ENCODE results near the gene TSPO.
A peak's percentile ranks its signal among the peaks of the same experiment; 100 is the strongest.
"Not testable (repeated sequence)": the region's sequence is repeated elsewhere in the genome, so short reads cannot be mapped to it uniquely, and the experiment has no call there.

Gene TSPO

DNA sequence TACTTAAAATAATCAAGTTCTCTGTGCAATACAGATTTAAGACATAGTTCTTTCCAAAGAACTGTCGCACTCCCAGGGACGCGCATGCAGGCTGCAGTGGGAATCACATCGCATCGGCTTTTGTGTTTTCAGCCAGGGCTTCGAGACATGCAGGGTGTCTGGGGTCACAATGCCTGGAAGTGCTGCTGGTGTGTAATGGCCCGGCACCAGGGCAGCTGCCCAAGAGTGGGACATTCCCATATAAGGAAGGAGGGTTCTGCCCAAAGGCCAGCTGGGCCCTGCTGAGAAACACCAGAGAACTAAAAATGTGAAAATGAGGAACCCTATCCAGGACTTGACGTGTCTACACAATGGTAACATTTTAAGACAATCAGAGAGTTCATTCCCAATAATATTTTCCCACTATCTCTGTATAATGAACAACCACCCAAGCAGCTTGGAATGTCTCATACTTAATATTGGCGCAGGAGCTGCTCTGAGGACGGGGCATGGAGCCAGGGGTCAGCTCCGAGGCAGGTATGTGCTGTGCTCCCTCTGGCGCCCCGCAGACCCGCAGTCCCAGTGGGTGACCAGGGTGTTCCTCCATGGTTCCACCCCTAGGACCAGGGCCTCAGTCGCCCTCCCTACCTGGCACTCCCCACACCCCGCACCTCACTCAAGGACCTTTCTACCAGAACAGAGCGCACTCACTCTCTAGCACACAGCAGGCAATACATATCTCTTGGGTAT lies 19.4 kb upstream of the TSPO start:
- DNase-seq: no peak

DNA sequence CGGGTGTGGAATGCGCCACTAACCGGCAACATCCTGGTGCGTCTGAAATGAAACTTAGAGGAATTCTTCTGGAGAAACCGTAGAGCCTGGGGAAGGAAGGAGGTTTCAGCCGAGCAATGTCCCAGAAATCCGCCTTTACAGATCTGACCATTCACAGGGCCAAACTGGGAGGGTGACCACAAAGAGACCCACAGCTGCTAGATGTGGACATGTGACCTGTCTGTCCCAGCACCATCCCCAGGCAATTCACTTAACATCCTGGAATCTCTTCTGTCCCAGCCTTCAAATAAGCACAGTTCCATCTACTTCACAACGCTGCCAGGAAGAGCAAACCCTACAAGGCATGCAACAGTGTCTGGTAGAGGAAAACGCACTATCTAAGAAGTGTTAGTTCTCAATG lies 18.0 kb upstream of the TSPO start:
- no peak for DNase-seq

DNA sequence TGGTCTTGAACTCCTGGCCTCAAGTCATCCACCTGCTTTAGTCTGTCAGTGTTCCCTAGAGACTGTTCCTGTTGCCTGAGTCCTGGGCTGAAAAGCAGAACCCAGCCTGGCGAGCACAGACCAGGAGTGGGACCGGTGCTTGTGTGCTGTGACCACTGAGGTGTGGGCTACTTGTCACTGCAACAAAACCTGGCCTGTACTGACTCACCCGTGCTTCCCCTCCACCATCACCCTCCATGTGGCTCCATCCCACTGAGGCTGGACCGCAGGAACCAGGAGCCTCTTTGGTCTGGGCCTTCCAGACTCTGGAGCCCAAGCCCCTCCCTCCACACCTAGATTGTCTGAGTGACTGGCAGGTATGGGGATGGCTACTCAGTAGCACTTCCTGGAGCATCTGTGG lies 16.8 kb upstream of the TSPO start:
- DNase-seq: no peak

DNA sequence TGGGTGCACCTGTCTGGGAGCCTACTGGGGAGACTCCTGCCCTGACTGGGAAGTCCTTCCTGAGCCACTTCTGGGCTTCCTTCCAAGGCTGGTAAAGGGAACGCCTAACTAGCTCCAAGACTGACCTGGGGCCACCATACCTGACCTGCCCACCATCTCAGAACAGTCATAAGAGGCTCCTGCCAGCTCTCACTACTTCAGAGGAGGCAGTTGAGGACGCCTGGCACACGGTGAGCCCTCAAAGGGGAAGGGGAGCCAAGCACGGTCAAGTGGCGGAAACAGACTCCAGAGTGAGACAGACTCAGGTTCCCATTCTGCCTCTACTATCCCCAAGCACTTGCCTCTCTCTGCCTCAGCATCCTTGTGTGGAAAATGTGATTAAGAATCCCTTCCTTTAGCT lies 15.8 kb upstream of the TSPO start:
- DNase-seq: no peak

DNA sequence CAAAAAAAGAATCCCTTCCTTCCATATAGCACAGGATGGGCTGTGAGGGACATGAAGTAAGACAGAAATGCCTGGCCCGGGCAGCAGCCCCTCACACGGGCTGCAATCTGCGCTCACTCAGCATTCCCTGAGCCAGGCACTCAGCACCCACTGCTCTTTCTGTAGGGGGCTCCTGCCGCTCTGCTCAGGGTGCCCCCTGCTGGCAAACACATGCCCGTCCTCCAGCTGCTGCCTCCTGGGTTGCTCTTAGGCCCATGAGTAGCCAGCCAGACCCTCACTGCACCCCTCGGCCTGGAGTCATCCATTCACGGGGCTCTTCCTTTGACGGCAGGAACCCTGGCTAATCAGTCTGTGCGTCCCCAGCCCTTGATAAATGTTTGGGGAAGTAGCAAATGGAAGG lies 15.1 kb upstream of the TSPO start:
- DNase-seq: peak; percentile 20

DNA sequence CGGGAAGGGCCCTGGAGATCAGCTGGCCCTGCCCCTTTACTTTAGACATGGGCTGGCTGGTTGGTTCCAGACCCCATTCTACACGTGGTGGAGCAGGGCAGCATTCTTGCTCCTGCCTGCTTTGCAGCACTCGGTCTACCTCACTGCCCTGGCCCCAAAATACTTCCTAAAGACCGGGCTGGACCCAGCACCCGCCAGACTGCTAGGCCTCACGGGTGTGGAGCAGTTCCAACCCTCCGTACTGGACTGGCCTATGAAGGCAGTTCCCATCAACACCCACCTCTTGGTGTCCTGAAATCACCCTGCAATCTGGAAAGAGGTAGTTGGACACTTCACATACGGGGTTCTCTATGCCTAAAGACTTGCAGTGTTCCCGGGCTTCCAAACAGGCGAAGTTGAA lies 14.6 kb upstream of the TSPO start:
- no peak for DNase-seq

DNA sequence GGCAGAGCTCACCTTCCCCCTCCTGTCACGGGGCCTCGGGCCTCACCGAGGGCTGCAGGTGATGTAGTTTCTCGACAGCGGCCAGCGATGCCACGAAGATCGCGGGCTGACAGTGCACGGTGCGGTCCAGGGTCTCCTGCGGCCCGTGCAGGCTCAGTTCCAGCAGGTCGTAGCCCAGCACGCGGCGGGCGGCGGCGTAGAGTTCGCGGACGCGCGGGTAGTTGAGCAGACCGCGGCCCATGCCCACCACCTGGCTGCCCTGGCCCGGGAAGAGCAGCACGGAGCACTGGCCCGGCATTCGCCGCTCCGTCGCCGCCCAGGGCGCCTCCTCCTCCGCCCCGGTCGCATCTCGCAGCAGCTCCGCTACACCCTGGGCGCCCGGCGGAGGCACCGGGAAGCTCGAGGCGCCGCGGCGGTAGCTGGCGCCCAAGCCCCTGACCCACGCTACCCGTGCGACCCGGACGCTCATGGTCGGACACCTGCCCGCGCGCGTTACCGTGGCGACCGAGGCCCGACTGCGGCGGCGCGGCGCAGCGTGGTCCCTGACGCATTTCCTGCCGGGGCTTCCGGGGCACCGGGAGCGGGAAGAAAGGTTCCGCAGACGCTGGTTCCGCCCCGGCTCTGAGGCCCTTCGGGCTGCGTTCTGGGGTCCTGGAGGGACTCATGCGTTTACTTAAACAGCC lies 8.3 kb upstream of the TSPO start, which contains the start of gene MCAT:
MCAT (minus strand) TSS at position 519 of the 683 bp plus-strand sequence; CDS start at position 469, 50 bp downstream.
- peak; percentile 82 for DNase-seq

DNA sequence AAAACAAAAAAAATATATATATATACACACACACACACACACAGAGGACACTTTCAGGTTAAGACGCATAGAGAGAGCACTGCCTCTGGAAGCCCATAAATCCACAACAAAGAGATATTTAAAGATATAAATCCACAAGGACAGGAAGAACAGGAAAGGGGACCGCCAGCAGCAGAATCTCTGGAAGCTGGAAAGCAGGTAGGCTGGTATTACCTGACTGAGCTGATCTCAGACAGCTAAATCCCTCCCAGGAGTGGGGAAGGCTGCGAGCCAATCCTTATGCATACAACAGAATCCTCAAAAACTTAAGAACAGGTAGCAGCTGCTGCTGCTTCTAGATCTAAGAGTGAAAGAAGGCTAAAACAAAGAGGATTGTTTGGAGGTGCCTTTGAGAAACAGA lies 6.4 kb upstream of the TSPO start:
- DNase-seq: no peak

DNA sequence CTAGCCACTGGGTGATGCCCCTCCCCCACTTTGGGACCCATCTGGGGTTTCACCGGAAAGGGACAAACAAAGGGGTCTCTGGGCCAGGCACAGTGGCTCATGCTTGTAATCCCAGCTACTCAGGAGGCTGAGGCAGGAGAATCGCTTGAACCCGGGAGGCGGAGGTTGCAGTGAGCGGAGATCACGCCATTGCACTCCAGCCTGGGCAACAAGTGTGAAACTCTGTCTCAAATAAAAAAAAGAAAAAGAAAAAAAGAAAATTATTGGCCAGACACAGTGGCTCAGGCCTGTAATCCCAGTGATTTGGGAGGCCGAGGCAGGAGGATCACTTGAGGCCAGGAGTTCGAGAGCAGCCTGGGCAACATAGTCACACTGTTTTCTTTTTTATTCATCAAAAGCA lies 6.0 kb upstream of the TSPO start:
- DNase-seq: not testable (repeated sequence)

DNA sequence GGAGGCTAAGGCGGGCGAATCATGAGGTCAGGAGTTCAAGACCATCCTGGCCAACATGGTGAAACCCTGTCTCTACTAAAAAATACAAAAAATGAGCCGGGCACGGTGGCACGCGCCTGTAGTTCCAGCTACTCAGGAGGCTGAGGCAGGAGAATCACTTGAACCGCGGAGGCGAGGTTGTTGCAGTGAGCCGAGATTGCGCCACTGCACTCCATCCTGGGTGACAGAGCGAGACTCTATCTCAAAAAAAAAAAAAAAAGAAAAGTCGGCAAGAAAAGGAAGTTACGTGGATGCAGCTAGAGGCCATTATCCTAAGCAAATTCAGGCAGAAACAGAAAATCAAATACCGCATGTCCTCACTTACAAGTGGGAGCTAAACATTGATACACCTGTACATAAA lies 5.0 kb upstream of the TSPO start:
- DNase-seq: not testable (repeated sequence)

DNA sequence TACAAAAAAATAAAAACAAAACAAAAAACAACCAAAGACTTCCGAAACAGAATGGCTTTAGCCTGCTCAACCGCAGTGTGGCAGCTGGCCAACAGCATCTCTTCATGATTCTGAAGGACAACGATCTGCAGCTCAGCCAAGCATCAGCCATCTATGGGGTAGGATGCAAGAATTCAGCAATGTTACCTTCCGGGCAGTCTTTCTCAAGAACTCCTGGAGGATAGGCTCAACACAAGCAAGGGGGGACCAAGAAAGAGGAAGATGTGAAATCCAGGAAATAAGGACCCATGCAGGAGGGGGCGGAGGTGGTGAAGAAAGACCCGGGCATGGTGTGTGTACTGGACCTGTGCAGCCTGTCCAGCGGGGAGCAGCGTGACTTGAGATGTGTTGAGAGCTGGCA lies 3.5 kb upstream of the TSPO start:
- DNase-seq: no peak

DNA sequence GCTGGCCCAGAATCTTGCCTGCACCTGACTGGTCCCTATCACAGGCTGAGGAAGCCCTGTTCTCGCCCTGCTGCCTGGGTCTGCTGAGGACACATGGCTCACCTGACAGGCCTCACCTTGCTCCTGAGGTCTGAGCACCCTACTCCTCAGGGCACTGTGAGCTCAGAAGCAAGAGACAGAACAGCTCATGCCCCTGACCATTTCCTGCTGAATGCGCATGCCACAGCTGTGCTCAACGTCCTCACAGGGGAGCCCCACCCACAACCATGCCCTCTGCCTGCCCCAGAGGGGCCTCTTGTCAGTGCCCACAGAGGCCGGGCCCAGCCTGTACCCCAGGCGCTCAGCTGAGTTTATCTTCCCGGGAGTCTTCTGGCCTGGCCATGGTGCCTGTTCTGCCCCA lies 2.8 kb upstream of the TSPO start:
- no peak for DNase-seq

DNA sequence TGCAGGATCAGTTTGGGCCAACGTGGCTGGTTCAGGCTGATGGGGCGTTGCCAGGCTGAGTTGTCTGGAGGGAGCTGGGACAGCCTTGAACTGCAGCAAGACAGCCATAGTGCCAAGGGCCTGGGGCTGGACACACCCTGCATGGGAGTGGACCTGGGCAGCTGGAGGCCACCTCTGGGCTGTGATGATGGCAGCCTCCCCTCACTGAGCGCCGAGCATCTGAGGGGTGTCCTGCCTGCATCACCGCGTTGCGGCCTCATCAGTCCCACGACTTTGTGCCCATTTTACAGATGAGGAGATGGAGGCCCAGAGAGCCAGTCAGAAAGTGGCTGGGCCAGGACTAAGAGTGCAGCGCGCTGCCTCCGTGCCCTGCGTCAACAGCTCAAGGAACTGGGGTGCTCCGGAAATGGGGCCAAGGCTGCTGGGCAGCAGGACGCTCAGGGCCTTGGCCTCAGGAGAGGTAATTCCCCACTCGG lies 590 bp upstream of the TSPO start:
- DNase-seq: no peak

DNA sequence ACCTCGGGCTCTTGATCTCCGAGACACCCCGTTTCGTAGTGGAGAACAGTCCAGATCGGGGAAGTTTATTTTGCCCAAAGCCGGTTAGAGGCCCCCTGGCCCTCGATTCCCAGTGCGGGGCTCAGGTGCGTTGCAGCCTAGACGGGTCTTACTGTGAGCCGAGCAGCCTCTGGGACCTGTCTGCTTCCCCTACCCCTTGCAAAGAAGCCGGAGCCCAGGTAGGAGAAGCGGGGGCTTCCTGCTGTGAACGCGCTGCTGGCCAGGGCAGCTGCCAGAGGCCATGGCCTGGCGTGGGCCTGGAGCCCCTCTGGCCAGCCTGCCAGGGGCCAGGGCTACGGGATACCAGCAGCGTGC lies 621 bp downstream of the TSPO start:
- no peak for DNase-seq

DNA sequence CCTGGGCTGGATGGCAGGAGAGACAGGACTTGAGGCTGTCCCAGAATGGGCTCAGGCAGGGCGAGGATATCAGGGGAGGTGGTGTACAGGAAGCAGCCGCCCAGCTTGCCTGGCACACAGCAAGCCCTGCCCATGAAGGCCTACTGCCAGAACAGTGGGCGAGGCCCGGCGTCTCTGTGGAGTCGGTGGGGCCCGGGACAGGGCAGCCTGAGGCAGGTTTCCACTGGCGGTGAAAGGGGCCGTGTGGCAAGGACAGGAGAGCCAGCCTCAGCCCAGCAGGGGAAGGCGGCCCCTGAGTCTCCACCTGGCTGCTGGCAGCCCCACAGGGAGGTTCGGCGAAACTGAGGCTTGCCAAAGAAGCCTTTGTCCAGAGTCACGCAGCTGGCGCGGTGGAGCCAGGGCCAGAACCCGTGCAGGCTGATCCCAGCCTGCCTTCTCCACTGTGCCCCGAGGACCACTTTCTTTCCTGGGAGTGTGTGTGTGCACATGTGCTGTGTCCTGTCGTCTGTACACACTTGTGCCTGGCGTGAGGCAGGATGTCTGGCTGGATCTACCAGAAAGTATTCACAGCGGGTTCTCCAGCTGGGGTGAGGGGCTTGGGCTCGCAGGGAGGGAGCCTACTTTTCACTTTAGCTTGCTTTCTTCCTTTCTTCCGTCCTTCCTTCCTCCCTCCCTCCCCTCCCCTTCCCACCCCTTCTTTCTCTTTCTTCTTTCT lies 1.2 kb downstream of the TSPO start:
- DNase-seq: peak; percentile 45

DNA sequence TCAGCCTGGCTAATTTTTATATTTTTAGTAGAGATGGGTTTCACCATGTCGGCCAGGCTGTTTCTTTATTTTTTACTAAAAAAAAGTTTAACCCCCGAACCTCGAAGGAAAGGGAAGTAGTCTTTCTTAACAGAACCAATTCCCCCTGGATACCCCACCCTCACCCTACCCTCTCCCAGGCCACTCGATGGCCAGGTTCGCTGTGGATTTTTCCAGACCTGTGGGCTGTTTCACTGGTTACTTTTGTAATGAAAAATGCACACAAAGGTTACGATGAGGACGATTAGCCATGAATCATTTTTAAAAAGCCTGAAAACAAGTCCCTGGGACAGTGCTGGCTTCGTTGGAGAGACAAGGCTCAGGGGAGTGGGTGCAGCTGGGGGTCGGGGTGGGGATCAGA lies 2.5 kb downstream of the TSPO start:
- DNase-seq: no peak

DNA sequence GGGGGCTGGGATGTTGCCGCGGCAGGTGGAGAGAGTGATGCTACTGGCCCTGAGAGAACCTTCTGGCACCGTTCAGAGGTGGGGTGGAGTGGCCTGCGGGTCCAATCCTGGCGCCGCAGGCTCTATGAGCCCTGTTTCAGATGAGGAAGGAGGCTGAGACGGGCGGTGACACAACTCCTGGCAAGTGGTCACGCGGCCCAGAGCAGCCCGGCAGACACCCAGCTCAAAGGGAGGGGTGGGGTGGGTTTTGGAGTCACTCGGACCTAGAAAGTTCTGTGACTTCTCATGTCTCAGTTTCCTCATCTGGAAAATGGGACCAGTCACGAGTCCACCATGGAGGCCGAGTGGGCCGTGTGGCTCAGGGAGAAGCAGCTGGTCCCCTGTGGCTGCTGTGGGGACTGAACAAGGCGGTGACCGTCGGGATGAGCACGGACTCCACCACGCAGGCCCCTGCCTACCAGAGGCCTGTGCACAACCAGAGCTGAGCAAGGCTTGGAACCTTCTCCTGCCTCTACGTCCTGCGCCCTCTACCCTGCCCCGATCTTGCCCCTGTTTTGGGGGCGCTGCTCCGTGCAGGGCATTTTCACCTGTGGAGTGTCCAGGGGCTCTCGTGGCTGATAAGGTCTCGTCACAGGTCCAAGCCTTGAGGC lies 3.7 kb downstream of the TSPO start:
- DNase-seq: no peak

DNA sequence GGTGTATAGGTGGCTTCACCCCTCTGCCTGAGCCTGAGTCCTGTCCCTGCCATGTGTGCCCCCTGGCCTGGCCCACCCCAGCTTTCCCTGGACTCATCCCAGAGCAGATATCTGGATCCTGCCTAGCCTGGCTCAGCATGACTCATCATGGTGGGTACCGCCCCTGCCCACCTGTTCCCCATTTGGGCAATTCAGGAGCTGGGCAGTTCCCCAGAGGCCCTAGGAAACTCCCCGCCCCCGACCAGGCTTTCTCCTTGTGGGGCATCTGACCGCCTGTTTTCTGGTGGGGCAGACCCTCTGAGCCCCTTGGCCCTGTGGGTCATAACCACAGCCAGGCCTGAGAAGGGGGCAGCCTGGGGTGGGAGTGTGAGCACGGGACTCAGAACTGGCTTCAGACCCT lies 4.4 kb downstream of the TSPO start:
- DNase-seq: no peak

DNA sequence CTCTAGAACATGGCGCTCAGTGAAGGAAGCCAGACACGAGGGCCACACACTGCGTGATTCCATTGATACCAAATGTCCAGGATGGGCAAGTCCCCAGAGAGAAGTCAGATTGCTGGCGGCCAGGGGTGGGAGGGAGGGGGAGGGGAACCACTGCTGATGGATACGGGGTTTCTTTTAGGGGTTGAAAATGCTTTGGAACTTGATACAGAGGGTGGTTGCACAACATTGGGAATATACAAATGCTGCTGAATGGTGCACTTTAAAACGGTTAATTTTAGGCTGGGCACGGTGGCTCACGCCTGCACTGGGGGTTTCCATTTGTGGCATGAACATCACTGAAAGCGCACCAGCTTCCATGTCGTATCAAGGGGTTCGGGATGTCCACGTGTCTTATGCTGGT lies 5.1 kb downstream of the TSPO start:
- no peak for DNase-seq

DNA sequence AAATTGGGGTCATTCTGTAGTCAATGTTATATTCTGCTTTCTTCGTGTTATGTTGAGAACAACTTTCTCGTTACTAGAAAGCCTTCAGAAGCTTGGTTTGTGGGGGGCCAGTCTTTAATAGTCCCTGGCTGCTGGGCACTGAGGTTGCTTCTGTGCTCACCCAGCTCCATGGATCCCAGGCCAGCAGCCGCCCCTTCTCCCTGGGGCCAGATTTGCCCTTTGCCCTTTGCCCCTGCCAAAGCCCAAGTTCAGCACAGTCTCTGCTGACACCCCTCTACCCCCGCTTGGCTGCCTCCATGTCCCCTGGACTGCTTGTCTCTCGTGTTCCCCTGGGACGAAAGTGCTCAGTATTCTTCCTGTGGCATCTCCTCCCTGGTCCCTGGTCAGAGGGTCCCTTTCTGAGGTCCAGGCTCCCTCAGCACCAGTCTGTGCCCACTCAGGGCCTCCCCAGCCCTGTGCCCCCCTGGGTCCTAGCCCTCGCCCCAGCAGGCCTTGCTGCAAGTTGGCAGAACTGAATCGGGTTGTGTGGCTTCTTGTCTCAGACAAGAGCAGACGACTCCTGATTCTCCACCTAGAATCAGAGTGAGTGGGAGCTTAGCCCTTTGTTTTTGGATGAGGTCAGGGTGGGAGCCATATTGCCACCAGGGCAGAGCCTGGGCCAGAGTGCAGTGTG lies 6.7 kb downstream of the TSPO start:
- no peak for DNase-seq

DNA sequence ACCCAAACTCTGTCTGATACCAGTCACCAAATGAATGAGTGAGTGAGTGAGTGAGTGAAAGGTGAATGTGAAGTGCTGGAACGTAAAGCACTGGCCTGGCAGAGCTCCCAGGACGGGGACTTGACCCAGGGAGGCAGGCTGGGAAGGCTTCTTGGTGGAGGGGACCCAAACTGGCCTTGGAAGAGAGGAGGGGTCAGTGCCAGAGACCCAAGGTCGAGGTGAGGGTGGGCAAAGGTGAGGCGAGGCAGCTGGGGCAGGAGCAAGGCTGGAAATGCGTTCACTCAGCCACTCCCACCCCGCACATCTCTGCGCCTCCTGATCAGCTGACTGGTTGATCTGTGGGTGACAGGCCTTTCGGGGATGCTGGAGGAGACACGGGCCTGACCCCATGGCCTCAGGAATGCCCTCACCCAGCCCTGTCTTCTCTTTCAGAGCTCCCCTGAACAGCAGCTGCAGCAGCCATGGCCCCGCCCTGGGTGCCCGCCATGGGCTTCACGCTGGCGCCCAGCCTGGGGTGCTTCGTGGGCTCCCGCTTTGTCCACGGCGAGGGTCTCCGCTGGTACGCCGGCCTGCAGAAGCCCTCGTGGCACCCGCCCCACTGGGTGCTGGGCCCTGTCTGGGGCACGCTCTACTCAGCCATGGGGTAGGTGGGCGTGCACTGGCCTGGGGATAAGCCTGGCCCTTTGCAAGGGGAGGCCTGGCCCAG lies 7.6 kb downstream of the TSPO start:
- no peak for DNase-seq

DNA sequence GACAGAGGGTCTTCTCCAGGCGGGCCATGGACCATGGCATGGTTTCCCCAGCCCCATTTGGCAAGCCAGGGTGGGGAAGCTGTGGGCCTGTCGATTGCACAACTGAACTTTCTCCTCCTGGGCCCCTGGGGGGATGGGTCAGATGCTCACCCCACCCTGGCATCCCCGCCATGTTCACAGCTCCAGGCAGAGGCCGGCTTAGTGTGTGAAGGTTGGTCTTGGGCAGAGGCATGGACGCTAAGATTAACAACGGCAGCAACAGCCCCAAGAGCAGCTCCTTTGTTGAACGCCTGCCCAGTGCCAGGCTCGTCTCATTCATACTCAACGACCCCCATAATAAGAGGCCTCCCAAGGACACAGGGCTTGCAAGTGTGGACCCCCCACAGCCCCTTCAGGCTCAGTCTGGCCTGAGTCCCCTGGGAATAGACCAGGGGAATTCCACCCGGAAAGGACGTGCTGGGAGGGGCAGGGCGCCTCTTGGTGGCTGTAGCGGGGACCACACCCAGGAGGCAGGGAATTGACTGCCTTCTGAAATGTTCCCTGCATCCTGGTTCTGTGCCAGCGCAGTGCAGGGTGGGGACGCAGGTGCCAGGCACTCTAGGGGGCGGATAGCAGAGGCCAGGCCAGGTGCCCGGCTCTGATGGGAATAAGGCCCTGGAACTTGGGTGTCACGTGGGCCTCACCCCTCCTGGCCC lies 8.3 kb downstream of the TSPO start:
- peak; percentile 16 for DNase-seq

Measured in COR-L47 (cell line).